ENCODE results near the gene WSCD2. TPM values are rescaled to one million over a fixed set of nuclear protein-coding genes. Genes with fewer than 3 reads are reported as not detected.

The WSCD2 gene
- total and polyA plus RNA-seq, 5 donors from 2014 or later: 0.23 to 2.3 (median 1.6) TPM

GRCh38 chr12:108253540-108253939 lies 124.5 kb downstream of the WSCD2 start:
- Mint-ChIP-seq H3K36me3 (no peaks in the 10 kb centered on the region), H3K9me3 (peaks cover 0 to 5% (median 2%) of the 10 kb centered on the region in 7 donors), H3K27me3 (peaks cover 6% of the 10 kb centered on the region), H3K27ac (no peak overlapping the region), H3K4me1 (peaks cover 0 to 11% (median 0%) of the 10 kb centered on the region in 4 donors), H3K4me3 (no peak overlapping the region)
- H3K4me1 ChIP-seq (ENCODE audit: control insufficient read depth, insufficient read depth, low read length, poor library complexity, severe bottlenecking): peaks cover 8% of the 10 kb centered on the region
- H3K27ac ChIP-seq (ENCODE audit: insufficient read depth, low read length, poor library complexity, severe bottlenecking): no peak overlapping the region
- no peak overlapping the region for H3K4me3 ChIP-seq (ENCODE audit: low read depth, low read length)
- no peaks in the 10 kb centered on the region for H3K9me3 ChIP-seq (ENCODE audit: control insufficient read depth in 2 of 2, low read length in 2 of 2)
- no peak for ATAC-seq (ENCODE audit: low read depth in 2 of 2)
- H3K27me3 ChIP-seq (ENCODE audit: control insufficient read depth, insufficient read depth, low read length): no peaks in the 10 kb centered on the region
- DNase-seq: peak in 2 of 3 donors; percentile 2 to 3
- no peaks in the 10 kb centered on the region for H3K36me3 ChIP-seq (ENCODE audit: control insufficient read depth, insufficient read depth, low read length)

GRCh38 chr12:108254030-108254429 lies 124.9 kb downstream of the WSCD2 start:
- DNase-seq: no peak
- no peak overlapping the region for H3K27ac ChIP-seq (ENCODE audit: insufficient read depth, low read length, poor library complexity, severe bottlenecking)
- peaks cover 0 to 4% (median 2%) of the 10 kb centered on the region in 7 donors for H3K9me3 Mint-ChIP-seq
- peaks cover 8% of the 10 kb centered on the region for H3K4me1 ChIP-seq (ENCODE audit: control insufficient read depth, insufficient read depth, low read length, poor library complexity, severe bottlenecking)
- H3K27me3 ChIP-seq (ENCODE audit: control insufficient read depth, insufficient read depth, low read length): no peaks in the 10 kb centered on the region
- ATAC-seq (ENCODE audit: low read depth in 2 of 2): no peak
- peaks cover 6% of the 10 kb centered on the region for H3K27me3 Mint-ChIP-seq
- no peaks in the 10 kb centered on the region for H3K36me3 Mint-ChIP-seq
- peaks cover 0 to under 1% of the 10 kb centered on the region in 2 experiments for H3K9me3 ChIP-seq (ENCODE audit: control insufficient read depth in 2 of 2, low read length in 2 of 2)
- peak overlapping the region in 1 of 3 donors; percentile 2 for H3K27ac Mint-ChIP-seq
- H3K36me3 ChIP-seq (ENCODE audit: control insufficient read depth, insufficient read depth, low read length): no peaks in the 10 kb centered on the region
- no peak overlapping the region for H3K4me3 Mint-ChIP-seq
- no peak overlapping the region for H3K4me3 ChIP-seq (ENCODE audit: low read depth, low read length)
- peaks cover 0 to 11% (median 0%) of the 10 kb centered on the region in 4 donors for H3K4me1 Mint-ChIP-seq

GRCh38 chr12:108254517-108255251 lies 125.6 kb downstream of the WSCD2 start:
- Mint-ChIP-seq H3K27ac (peak overlapping the region in 1 of 3 donors; percentile 11), H3K27me3 (peaks cover 6% of the 10 kb centered on the region), H3K4me3 (no peak overlapping the region), H3K36me3 (no peaks in the 10 kb centered on the region), H3K9me3 (peaks cover 0 to 8% (median 4%) of the 10 kb centered on the region in 7 donors), H3K4me1 (peaks cover 0 to 11% (median 0%) of the 10 kb centered on the region in 4 donors)
- Histone ChIP-seq H3K4me1 (ENCODE audit: control insufficient read depth, insufficient read depth, low read length, poor library complexity, severe bottlenecking) (peaks cover 8% of the 10 kb centered on the region), H3K36me3 (ENCODE audit: control insufficient read depth, insufficient read depth, low read length) (no peaks in the 10 kb centered on the region), H3K9me3 (ENCODE audit: control insufficient read depth in 2 of 2, low read length in 2 of 2) (peaks cover under 1 to 7% of the 10 kb centered on the region in 2 experiments), H3K27me3 (ENCODE audit: control insufficient read depth, insufficient read depth, low read length) (peaks cover 2% of the 10 kb centered on the region), H3K4me3 (ENCODE audit: low read depth, low read length) (no peak overlapping the region), H3K27ac (ENCODE audit: insufficient read depth, low read length, poor library complexity, severe bottlenecking) (no peak overlapping the region)
- DNase-seq (no peak), ATAC-seq (ENCODE audit: low read depth in 2 of 2) (no peak)

- Histone ChIP-seq H3K36me3 (ENCODE audit: control insufficient read depth, insufficient read depth, low read length) (no peaks in the 10 kb centered on the region), H3K27me3 (ENCODE audit: control insufficient read depth, insufficient read depth, low read length) (peaks cover 2% of the 10 kb centered on the region), H3K9me3 (ENCODE audit: control insufficient read depth in 2 of 2, low read length in 2 of 2) (peaks cover 6 to 11% of the 10 kb centered on the region in 2 experiments), H3K4me3 (ENCODE audit: low read depth, low read length) (no peak overlapping the region), H3K27ac (ENCODE audit: insufficient read depth, low read length, poor library complexity, severe bottlenecking) (no peak overlapping the region), H3K4me1 (ENCODE audit: control insufficient read depth, insufficient read depth, low read length, poor library complexity, severe bottlenecking) (peaks cover 8% of the 10 kb centered on the region)
- H3K4me1 Mint-ChIP-seq: peaks cover 0 to 11% (median 0%) of the 10 kb centered on the region in 4 donors
- no peak overlapping the region for H3K4me3 Mint-ChIP-seq
- H3K27me3 Mint-ChIP-seq: peaks cover 3% of the 10 kb centered on the region
- H3K9me3 Mint-ChIP-seq: peaks cover 0 to 11% (median 5%) of the 10 kb centered on the region in 7 donors
- DNase-seq (no peak), ATAC-seq (ENCODE audit: low read depth in 2 of 2) (no peak)
- no peaks in the 10 kb centered on the region for H3K36me3 Mint-ChIP-seq
- no peak overlapping the region for H3K27ac Mint-ChIP-seq
Observed at GRCh38 chr12:108255252-108255602, 126.1 kb downstream of the WSCD2 start.

GRCh38 chr12:108257004-108257403 lies 127.9 kb downstream of the WSCD2 start:
- Histone ChIP-seq H3K27ac (ENCODE audit: insufficient read depth, low read length, poor library complexity, severe bottlenecking) (no peak overlapping the region), H3K4me1 (ENCODE audit: control insufficient read depth, insufficient read depth, low read length, poor library complexity, severe bottlenecking) (peaks cover 8% of the 10 kb centered on the region), H3K36me3 (ENCODE audit: control insufficient read depth, insufficient read depth, low read length) (no peaks in the 10 kb centered on the region), H3K9me3 (ENCODE audit: control insufficient read depth in 2 of 2, low read length in 2 of 2) (peaks cover 22 to 27% of the 10 kb centered on the region in 2 experiments), H3K4me3 (ENCODE audit: low read depth, low read length) (no peak overlapping the region), H3K27me3 (ENCODE audit: control insufficient read depth, insufficient read depth, low read length) (peaks cover 2% of the 10 kb centered on the region)
- Mint-ChIP-seq H3K27me3 (no peaks in the 10 kb centered on the region), H3K4me3 (no peak overlapping the region), H3K36me3 (no peaks in the 10 kb centered on the region), H3K9me3 (peaks cover 2 to 28% (median 9%) of the 10 kb centered on the region in 7 donors), H3K4me1 (peaks cover 0 to 11% (median 0%) of the 10 kb centered on the region in 4 donors), H3K27ac (no peak overlapping the region)
- no peak for ATAC-seq (ENCODE audit: low read depth in 2 of 2)
- DNase-seq: no peak

- Histone ChIP-seq H3K27me3 (ENCODE audit: control insufficient read depth, insufficient read depth, low read length) (peaks cover 2% of the 10 kb centered on the region), H3K36me3 (ENCODE audit: control insufficient read depth, insufficient read depth, low read length) (no peaks in the 10 kb centered on the region), H3K27ac (ENCODE audit: insufficient read depth, low read length, poor library complexity, severe bottlenecking) (no peak overlapping the region), H3K9me3 (ENCODE audit: control insufficient read depth in 2 of 2, low read length in 2 of 2) (peaks cover 23 to 27% of the 10 kb centered on the region in 2 experiments), H3K4me3 (ENCODE audit: low read depth, low read length) (no peak overlapping the region), H3K4me1 (ENCODE audit: control insufficient read depth, insufficient read depth, low read length, poor library complexity, severe bottlenecking) (peaks cover 8% of the 10 kb centered on the region)
- ATAC-seq (ENCODE audit: low read depth in 2 of 2) (no peak), DNase-seq (no peak)
- no peaks in the 10 kb centered on the region for H3K27me3 Mint-ChIP-seq
- peaks cover 3 to 31% (median 9%) of the 10 kb centered on the region in 7 donors for H3K9me3 Mint-ChIP-seq
- no peak overlapping the region for H3K27ac Mint-ChIP-seq
- no peak overlapping the region for H3K4me3 Mint-ChIP-seq
- no peaks in the 10 kb centered on the region for H3K36me3 Mint-ChIP-seq
- H3K4me1 Mint-ChIP-seq: peaks cover 0 to 7% (median 0%) of the 10 kb centered on the region in 4 donors
Observed at GRCh38 chr12:108257610-108258106, 128.6 kb downstream of the WSCD2 start.

- H3K27ac Mint-ChIP-seq: no peak overlapping the region
- H3K36me3 Mint-ChIP-seq: no peaks in the 10 kb centered on the region
- peaks cover 23 to 27% of the 10 kb centered on the region in 2 experiments for H3K9me3 ChIP-seq (ENCODE audit: control insufficient read depth in 2 of 2, low read length in 2 of 2)
- no peak for ATAC-seq (ENCODE audit: low read depth in 2 of 2)
- H3K4me1 ChIP-seq (ENCODE audit: control insufficient read depth, insufficient read depth, low read length, poor library complexity, severe bottlenecking): no peaks in the 10 kb centered on the region
- DNase-seq: no peak
- H3K27me3 ChIP-seq (ENCODE audit: control insufficient read depth, insufficient read depth, low read length): peaks cover 2% of the 10 kb centered on the region
- H3K4me3 ChIP-seq (ENCODE audit: low read depth, low read length): no peak overlapping the region
- H3K27me3 Mint-ChIP-seq: peaks cover 6% of the 10 kb centered on the region
- no peak overlapping the region for H3K4me3 Mint-ChIP-seq
- H3K9me3 Mint-ChIP-seq: peaks cover 3 to 32% (median 9%) of the 10 kb centered on the region in 7 donors
- H3K27ac ChIP-seq (ENCODE audit: insufficient read depth, low read length, poor library complexity, severe bottlenecking): no peak overlapping the region
- H3K4me1 Mint-ChIP-seq: no peaks in the 10 kb centered on the region
- no peaks in the 10 kb centered on the region for H3K36me3 ChIP-seq (ENCODE audit: control insufficient read depth, insufficient read depth, low read length)
Observed at GRCh38 chr12:108260039-108260438, 131.0 kb downstream of the WSCD2 start.
